ENCODE results near the gene TDRD6.

TDRD6 gene

GRCh38 chr6:46748940-46749503 is 61.3 kb downstream of the TDRD6 start:
- no peak for TF ChIP-seq CTCF (IDR thresholded peaks at IDR 0.05)

GRCh38 chr6:46749731-46750130 is 62.0 kb downstream of the TDRD6 start:
- no peak for TF ChIP-seq CTCF (IDR thresholded peaks at IDR 0.05)

GRCh38 chr6:46751658-46752057 is 64.0 kb downstream of the TDRD6 start:
- no peak for TF ChIP-seq CTCF (IDR thresholded peaks at IDR 0.05)

Data from LNCAP (cell line).